RWPE1 (cell line): ENCODE measurements around the gene AGAP1.

Experiments used
- CTCF ChIA-PET: fragments of 350-600 bp; sonication (Branson Sonifier 250); formaldehyde crosslinking; extraction: SDS; loops from one replicate; lab custom pipeline; 2021; lab: Yijun Ruan, JAX
- POLR2A ChIA-PET: fragments of 400-600 bp; formaldehyde crosslinking; extraction: SDS; loops from one replicate; lab custom pipeline; 2020; ENCODE audit warnings: antibody characterized with exemption; ENCODE audit not compliant: low non-redundant PET; lab: Yijun Ruan, JAX
- DNase-seq: peaks from one replicate; pipeline ENCODE4 v3.0.0; 2012; ENCODE audit warnings: low spot score
- H3K27ac ChIP-seq: fragments of 450-650 bp; 2 replicates; pipeline ENCODE4 v1.5.1; 2017
- TF ChIP-seq, protein P1 (sequence below): fragments of 450-650 bp; conservative IDR thresholded peaks from 2 replicates; pipeline ENCODE4 v1.5.1; 2017; ENCODE audit warnings: low read depth, mild to moderate bottlenecking

The AGAP1 gene

DNA sequence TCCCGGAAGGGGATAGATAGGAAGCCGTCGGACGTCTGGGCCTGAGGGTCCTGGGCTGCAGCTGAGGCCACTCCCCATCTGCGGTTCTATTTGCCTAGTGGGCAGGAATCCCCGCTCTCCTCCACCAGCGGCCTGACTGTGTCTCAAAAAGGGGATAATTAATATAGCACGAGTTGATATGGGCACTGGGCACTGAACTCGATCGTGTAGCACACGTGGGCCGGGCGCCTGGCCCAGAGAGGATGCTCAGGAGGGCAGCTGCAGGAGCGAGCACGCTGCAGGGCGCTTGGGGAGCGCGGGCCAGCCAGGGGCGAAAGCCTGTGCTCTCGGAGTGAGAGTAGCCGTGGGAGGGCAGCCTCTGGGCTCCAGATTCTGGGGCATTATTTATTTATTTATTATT, 683.1 kb downstream of the AGAP1 start:
- H3K27ac ChIP-seq = no peak overlapping the region
- ChIA-PET CTCF (interaction anchor here (0.7 to 1.3 kb wide), 2 partner anchors 371 to 398 kb away, joined by 3 to 6 read pairs; no protein-coding TSS in a partner anchor), POLR2A (no interaction called here)
- no peak for DNase-seq
- TF ChIP-seq, protein P1, sequence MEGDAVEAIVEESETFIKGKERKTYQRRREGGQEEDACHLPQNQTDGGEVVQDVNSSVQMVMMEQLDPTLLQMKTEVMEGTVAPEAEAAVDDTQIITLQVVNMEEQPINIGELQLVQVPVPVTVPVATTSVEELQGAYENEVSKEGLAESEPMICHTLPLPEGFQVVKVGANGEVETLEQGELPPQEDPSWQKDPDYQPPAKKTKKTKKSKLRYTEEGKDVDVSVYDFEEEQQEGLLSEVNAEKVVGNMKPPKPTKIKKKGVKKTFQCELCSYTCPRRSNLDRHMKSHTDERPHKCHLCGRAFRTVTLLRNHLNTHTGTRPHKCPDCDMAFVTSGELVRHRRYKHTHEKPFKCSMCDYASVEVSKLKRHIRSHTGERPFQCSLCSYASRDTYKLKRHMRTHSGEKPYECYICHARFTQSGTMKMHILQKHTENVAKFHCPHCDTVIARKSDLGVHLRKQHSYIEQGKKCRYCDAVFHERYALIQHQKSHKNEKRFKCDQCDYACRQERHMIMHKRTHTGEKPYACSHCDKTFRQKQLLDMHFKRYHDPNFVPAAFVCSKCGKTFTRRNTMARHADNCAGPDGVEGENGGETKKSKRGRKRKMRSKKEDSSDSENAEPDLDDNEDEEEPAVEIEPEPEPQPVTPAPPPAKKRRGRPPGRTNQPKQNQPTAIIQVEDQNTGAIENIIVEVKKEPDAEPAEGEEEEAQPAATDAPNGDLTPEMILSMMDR = no peak

DNA sequence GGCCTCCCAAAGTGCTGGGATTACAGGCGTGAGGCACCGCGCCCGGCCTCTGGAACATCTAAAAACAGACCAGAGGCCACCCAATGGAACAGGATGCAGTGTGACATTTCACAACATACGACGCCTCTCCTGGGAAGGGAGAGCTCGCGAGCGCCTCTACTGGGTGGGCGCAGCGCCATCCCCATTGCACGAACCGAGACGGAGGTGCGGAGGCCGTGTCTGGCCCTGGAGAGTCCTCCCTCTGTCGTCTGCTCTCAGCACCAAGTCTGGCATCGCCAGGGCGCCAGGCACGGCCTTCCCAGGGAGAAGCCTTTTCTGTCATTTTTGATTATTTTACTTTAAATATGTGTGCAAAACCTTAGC, 683.7 kb downstream of the AGAP1 start:
- no peak overlapping the region for H3K27ac ChIP-seq
- DNase-seq = no peak

DNA sequence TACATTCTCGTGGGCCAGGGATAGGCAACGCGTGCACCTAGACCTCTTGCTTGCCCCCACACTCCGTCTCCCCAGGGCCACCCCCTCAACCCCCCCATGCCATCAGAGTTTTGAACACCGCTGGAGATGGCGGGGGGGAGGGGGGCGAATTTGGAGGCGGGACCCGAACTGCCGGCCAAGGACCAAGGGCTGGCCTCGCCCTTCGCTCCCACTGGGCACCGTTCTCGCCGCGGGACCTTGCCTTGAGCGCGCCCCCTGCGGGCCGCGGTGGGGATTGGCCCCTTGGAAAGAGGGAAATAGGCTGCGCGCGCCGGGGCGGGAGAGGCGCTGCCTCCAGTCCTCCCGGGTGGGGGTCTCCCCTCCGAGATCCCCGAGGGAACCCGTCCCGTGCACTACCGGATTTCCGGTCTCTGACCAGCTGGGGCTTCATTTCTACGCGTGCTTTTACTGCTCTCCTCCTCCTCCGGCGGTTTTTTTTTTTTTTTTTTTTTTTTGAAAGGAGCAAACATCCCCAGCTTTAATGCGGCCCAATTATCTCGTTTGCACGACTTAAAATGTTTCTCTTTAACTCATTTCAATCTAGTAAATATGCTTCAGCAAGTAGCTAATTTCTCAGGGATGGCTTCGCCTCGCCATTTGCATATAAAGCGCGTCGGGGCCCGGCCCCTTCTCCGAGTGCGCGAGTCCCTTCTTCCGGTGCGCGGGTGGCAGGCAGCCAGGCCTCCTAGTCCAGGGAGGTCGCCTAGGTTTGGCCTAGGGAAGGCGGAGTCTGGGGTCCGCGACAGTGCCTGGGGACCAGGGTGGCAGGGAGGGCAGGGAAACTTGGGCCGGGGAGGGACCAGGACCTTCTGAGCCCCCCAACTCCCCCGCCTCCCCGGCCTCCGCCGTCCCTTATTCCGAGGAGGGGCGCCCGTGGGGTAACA, 684.4 kb downstream of the AGAP1 start:
- CTCF ChIA-PET = interaction anchor here (0.6 to 1.3 kb wide), 12 partner anchors 10 to 1679 kb away, joined by 3 to 7 read pairs (median 3); no protein-coding TSS in a partner anchor
- H3K27ac ChIP-seq = peak overlapping the region; percentile 68
- TF ChIP-seq, protein P1 = peak; percentile 83
- POLR2A ChIA-PET = no interaction called here
- peak; percentile 66 for DNase-seq

More for the DNA sequence above, 683.7 kb downstream of the AGAP1 start:
- CTCF ChIA-PET = interaction anchor here (0.6 to 1.3 kb wide), 4 partner anchors 22 to 398 kb away, joined by 3 to 6 read pairs (median 3); no protein-coding TSS in a partner anchor
- POLR2A ChIA-PET = no interaction called here
- TF ChIP-seq, protein P1 = no peak

DNA sequence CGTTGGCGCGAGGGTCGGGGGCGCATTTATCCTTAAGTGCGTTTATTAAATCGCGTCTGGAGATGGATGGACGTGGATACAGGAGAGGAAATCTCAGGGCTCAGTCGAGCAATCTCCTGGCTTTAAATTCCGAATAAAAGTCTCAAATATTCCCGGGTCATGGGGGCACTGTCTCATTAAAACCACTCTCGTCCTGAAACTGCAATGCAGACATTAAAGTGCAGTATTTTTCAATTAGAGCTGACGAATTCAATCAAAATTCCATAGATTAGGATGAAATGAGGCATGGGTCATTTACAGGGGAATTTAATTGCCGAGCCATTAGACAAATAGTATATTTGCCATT, 685.0 kb downstream of the AGAP1 start:
- TF ChIP-seq, protein P1 = no peak
- CTCF ChIA-PET = interaction anchor here (0.6 to 4.8 kb wide), 6 partner anchors 58 to 561 kb away, joined by 3 to 47 read pairs (median 3); no protein-coding TSS in a partner anchor
- POLR2A ChIA-PET = no interaction called here
- DNase-seq = no peak
- peak overlapping the region; percentile 68 for H3K27ac ChIP-seq

DNA sequence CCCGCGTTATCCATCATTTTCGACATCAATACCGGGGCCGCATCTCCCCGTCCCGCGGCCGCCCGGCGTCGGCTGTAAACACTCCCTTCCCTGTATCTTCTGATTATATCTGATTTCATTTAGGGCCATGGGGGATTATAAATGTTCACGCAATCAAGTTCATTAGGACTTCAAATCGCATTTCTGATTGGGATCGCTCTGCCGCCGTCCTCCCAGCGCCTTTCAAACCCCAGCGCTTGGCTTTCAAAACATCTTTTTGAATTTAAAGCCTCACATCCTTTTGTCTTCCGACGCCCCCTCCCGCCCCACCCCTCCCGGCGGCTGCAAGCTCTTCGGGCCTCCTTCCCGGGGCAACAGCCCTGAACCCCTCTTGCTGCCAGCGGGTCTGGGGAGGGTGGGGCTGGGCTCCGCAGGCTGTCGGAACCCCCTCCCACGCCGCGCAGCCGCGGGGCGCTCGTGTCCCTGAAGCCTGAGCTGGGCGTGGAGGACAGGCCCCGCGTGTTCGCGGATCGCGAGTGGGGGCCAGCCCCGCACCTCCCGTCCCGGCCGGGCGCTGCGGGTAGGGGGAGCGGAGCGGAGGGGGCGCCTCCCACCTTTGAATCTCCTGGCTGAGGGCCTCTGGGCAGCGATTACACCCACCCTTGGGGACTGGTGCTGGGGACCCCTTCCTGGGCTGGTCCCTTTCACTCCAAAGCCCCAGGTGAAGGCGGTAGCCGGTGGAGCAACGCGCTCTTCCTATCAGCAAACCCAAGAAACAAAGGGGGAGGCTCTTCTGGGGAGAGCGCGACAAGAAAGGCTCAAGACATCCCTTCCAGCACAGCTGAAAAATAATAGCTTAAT, 685.6 kb downstream of the AGAP1 start:
- CTCF ChIA-PET = interaction anchor here (0.6 to 4.8 kb wide), 8 partner anchors 8 to 400 kb away, joined by 3 to 47 read pairs (median 4); no protein-coding TSS in a partner anchor
- POLR2A ChIA-PET = no interaction called here
- TF ChIP-seq, protein P1 = no peak
- H3K27ac ChIP-seq = peak overlapping the region; percentile 68
- no peak for DNase-seq
